C4-2B (cell line): ENCODE measurements around the gene DOCK6.

Experiments
- CTCF ChIP-seq: fragments of 450-650 bp; conservative IDR thresholded peaks from 2 replicates; pipeline ENCODE4 v1.5.1; 2017; ENCODE audit warnings: mild to moderate bottlenecking
- ZFX ChIP-seq: fragments of 450-650 bp; IDR thresholded peaks from 2 replicates; pipeline ENCODE4 v1.6.1; 2017

GRCh38 chr19:11224429-11224828, 37.9 kb downstream of the DOCK6 start:
- TF ChIP-seq CTCF = no peak
- no peak for TF ChIP-seq ZFX
